Activated CD4-positive, CD25-positive, alpha-beta regulatory T cell treated with anti-CD3 and anti-CD28 coated beads, Interleukin-2, amount 50 U/mL, for 24 hours (primary cell): ENCODE results near the gene ADAM33.

Experiments
- ATAC-seq, 2 donors: fragments of 150-1000 bp; cut with Tn5 transposase; one replicate each; pipeline ENCODE4 v1.10.0; 2021; ENCODE audit warnings: mild to moderate bottlenecking in 1 of 2, moderate library complexity in 1 of 2

ADAM33 gene

GRCh38 chr20:3686421-3686820, 4.6 kb upstream of the ADAM33 start:
- no peak for ATAC-seq

DNA sequence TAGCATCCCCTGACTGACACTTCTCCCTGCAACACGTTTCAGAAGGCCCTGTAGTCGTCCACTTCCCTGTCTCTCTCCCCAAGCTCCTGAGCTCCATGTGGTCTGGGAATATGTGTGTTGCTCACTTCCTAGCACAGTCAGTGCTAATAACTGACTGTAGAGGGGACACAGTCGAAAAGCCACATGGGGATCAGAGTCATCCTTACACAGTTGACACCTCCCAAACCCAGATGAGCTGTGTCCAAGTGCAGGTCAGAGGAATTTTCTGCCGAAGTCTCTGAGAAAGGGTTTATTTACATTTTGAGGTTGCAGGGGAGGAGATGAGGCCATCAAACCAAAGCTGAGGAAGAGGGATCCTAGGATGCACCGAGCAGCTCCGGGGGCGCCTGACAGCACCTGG, 3.5 kb upstream of the ADAM33 start:
- ATAC-seq = no peak

GRCh38 chr20:3681352-3681930, 369 bp downstream of the ADAM33 start:
- no peak for ATAC-seq

- ATAC-seq = no peak
Observed at GRCh38 chr20:3680701-3681351, 984 bp downstream of the ADAM33 start.

GRCh38 chr20:3679749-3680700, 1.8 kb downstream of the ADAM33 start:
- no peak for ATAC-seq

GRCh38 chr20:3678856-3679720, 2.7 kb downstream of the ADAM33 start:
- ATAC-seq = no peak

DNA sequence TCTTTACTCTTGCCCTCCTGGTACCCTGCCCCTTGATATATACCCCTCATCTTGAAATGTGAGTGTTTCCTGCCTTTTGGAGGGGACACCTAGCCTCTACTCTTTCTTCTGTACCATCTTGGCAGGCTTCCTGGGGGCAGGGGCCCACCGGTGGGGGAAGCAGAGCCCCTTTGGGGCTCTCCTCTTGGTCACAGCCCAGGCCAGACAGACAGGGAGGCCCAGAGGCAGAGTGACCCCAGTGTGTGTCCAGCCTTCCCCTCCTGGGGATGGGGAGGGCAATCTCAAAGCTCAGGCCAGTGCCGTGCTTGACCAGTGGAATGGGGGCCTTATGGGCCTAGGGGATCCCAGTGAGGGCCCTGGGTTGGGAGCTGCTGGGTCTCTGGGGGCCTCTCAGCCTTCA, 3.6 kb downstream of the ADAM33 start:
- no peak for ATAC-seq

GRCh38 chr20:3677733-3678132, 4.1 kb downstream of the ADAM33 start:
- ATAC-seq = no peak

- no peak for ATAC-seq
Observed at GRCh38 chr20:3674995-3675900, 6.6 kb downstream of the ADAM33 start.

GRCh38 chr20:3674447-3674846, 7.4 kb downstream of the ADAM33 start:
- no peak for ATAC-seq

DNA sequence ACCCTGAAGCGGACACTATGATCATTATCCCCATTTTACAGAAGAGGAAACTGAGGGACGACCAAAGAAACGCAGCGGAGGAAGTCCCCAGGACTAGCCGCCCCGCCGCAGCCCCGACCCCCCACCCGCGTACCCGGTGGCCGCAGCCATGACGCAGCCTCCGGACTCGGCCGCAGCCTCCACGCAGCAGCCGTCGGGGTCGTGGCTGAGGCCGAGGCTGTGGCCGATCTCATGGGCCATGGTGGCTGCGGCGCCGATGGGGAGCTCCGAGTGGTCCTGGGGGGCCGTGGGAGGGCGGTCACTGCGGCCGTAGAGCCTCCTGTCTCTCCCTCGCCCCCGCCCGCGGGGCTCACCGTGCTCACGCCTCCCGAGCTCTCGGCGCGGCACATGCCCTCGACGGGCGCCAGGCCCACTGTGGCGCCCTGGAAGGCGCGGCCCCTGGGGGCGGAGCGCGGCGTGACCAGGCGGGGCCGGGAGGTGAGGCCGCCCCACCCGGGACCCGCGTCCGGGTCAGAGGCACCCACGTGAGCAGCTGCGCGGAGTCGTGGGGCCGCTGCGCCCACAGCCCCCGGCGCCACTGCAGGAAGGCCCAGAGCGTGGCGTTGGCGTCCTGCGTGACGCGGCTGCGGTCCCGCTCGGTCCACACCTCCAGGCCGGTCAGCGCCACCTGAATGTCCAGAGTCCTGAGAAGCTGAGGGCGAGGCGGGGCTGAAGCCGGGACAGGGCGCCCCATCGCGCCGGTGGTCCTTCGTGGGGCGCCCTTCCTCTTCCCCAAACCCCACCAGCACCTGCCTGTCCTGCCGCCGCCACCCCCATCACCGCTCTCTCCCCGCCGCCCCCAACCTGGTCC, 8.4 kb downstream of the ADAM33 start:
- ATAC-seq = no peak

DNA sequence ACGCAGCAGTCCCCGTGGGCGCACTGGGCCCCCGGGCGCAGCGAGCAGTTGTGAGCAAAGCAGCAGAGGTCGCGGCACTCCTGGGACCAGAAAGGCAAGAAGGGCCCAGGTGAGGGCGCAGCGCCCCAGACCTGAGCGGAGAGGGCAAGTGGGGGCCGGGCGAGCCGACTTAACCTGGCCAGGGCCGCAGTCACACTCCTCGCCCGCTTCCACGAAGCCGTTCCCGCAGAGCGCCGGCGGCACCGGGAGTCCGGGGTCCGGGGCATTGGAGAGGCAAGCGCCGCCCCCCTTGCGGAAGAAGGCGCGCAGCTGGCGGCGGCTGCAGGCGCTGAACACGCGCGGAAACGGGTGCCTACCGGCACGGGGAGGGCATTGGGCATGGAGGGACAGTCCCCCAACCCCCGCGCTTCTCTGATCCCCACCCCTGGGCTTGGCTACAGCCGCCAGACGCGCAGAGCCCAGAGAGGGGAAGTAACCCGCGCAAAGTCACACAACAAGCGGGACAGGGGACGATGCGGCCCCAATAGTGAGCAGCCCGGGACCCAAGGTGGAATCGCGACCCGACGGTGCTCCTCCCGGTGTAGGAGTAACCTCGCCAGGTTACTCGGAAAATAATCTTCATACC, 9.2 kb downstream of the ADAM33 start:
- no peak for ATAC-seq

- ATAC-seq = no peak
Observed at GRCh38 chr20:3671986-3672546, 9.7 kb downstream of the ADAM33 start.

- no peak for ATAC-seq
Observed at GRCh38 chr20:3670945-3671344, 10.9 kb downstream of the ADAM33 start.

DNA sequence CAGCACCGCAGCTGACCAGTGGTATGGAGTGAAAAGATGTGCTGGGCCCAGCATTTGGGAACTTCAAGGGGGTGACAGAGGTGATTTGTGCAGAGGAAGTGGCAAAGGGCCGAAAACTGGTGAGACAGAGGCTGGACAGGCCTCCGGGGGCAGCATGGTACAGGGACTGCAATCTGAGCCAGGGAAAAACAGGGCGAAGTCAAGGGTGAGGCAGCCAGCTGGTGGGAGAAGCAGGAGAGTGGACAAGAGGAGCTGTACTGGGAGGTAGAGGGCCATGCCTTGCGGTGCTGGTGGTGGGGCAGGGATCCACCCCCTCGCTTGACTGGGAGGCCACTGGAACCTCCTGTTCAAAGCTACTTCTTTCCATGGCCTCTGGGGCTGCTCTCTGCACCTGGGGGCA, 11.3 kb downstream of the ADAM33 start:
- ATAC-seq = no peak

GRCh38 chr20:3669710-3670367, 12.0 kb downstream of the ADAM33 start:
- ATAC-seq = no peak

DNA sequence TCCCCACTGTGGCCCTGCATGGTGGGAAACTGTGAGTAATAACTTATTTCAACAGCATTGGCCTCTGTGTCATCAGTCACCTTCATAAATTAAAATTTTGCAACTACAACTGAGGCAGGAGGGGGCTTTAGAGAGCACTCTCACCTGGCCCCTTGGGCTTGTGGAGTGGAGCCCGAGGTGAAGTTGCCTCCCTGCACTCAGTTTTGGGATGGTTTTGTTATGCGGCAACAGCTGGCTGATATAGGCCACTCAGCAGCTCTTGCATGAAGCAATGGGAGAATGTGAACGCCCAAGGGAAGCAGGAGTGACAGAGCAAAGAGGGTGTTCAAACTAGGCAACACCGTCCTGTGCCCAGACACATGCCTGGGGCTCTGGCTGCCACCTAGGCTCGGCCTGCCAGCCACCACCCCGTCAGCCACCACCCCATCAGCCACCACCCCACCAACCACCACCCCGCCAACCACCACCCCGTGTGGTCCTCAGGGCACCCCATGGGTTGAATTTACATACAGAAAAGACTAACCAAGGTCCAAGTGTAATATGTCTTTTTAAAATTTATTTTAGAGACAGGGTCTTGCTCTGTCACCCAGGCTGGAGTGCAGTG, 14.3 kb downstream of the ADAM33 start:
- no peak for ATAC-seq

DNA sequence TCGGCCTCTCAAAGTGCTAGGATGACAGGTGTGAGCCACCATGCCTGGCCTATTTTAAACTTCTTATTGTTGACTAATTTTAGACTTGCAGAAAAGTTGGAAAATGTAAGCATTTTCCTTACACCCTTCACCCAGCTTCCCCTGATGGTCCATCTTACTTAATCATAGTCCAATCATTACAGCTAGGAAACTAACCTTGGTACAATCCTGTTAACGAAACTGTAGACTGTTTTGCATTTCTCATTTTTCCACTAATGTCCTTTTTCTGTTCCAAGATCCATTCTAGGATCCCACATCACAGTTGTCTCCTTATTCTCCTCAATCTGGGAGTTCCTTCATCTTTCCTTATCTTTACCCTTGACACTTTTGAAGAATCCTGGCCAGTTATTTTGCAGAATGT, 18.0 kb downstream of the ADAM33 start:
- ATAC-seq = no peak
